ENCODE results near the gene ATP9B. TPM values are rescaled to one million over a fixed set of nuclear protein-coding genes. Genes with fewer than 3 reads are reported as not detected.

The ATP9B gene
- total RNA-seq, 1 donor from 2014 or later, result 12.6 TPM

GRCh38 chr18:79394534-79395307 lies 325.5 kb downstream of the ATP9B start:
- peaks cover 26% of the 10 kb centered on the region for H3K27me3 Mint-ChIP-seq (ENCODE audit: low read depth, unreplicated experiment)
- H3K27me3 ChIP-seq (ENCODE audit: insufficient read depth, low read length), result peaks cover 47% of the 10 kb centered on the region

DNA sequence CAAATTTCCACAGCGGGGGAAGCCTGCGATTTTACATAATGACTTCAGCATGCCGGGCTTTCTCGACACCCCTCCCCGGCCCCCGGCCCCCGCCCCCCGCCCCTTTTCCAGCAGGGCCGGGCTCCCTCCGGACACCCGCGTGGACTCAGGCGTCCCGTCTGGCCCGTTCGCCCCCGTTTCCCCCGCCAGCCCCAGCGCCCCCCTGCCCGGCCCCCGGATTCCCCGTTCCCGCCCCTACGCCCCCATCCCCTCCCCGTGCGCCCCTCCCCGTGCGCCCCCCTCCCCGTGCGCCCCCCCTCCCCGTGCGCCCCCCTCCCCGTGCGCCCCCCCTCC lies 326.1 kb downstream of the ATP9B start:
- no peak overlapping the region for H3K27ac ChIP-seq (ENCODE audit: low read depth, low read length)
- peaks cover 25% of the 10 kb centered on the region for H3K27me3 Mint-ChIP-seq (ENCODE audit: low read depth, unreplicated experiment)
- no peak overlapping the region for H3K27ac Mint-ChIP-seq (ENCODE audit: unreplicated experiment)
- H3K9ac ChIP-seq (ENCODE audit: low read length), result no peak overlapping the region
- no peaks in the 10 kb centered on the region for H3K79me2 ChIP-seq (ENCODE audit: insufficient read depth, low read length)
- peaks cover 2% of the 10 kb centered on the region for H3K4me1 Mint-ChIP-seq (ENCODE audit: low read depth, unreplicated experiment)
- FAIRE-seq (no peak), DNase-seq (ENCODE audit: low read depth) (no peak)
- peaks cover 10% of the 10 kb centered on the region for H3K4me1 ChIP-seq (ENCODE audit: insufficient read depth, low read length)
- H4K20me1 ChIP-seq (ENCODE audit: insufficient read depth, low read length), result no peaks in the 10 kb centered on the region
- H3K4me2 ChIP-seq (ENCODE audit: low read length), result peak overlapping the region; percentile 90
- H3K9me3 ChIP-seq (ENCODE audit: insufficient read depth, low read depth, low read length), result no peaks in the 10 kb centered on the region
- no peaks in the 10 kb centered on the region for H3K9me3 Mint-ChIP-seq (ENCODE audit: unreplicated experiment)
- no peak overlapping the region for H2AFZ ChIP-seq (ENCODE audit: low read depth, low read length)
- H3K27me3 ChIP-seq (ENCODE audit: insufficient read depth, low read length), result peaks cover 47% of the 10 kb centered on the region
- no peaks in the 10 kb centered on the region for H3K36me3 ChIP-seq (ENCODE audit: insufficient read depth, low read length)
- no peak for TF ChIP-seq EZH2 (IDR thresholded peaks at IDR 0.05; ENCODE audit: insufficient read depth, low read length)
- TF ChIP-seq, protein P1, sequence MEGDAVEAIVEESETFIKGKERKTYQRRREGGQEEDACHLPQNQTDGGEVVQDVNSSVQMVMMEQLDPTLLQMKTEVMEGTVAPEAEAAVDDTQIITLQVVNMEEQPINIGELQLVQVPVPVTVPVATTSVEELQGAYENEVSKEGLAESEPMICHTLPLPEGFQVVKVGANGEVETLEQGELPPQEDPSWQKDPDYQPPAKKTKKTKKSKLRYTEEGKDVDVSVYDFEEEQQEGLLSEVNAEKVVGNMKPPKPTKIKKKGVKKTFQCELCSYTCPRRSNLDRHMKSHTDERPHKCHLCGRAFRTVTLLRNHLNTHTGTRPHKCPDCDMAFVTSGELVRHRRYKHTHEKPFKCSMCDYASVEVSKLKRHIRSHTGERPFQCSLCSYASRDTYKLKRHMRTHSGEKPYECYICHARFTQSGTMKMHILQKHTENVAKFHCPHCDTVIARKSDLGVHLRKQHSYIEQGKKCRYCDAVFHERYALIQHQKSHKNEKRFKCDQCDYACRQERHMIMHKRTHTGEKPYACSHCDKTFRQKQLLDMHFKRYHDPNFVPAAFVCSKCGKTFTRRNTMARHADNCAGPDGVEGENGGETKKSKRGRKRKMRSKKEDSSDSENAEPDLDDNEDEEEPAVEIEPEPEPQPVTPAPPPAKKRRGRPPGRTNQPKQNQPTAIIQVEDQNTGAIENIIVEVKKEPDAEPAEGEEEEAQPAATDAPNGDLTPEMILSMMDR (IDR thresholded peaks at IDR 0.05; ENCODE audit: insufficient read depth, low read depth, low read length), result no peak
- peak overlapping the region; percentile 68 for H3K4me3 Mint-ChIP-seq (ENCODE audit: unreplicated experiment)
- no peak overlapping the region for H3K4me3 ChIP-seq (ENCODE audit: insufficient read depth, low read depth, low read length)
- H3K36me3 Mint-ChIP-seq (ENCODE audit: low read depth, unreplicated experiment), result no peaks in the 10 kb centered on the region

More at GRCh38 chr18:79394534-79395307, 325.5 kb downstream of the ATP9B start:
- Histone ChIP-seq H3K9me3 (ENCODE audit: insufficient read depth, low read depth, low read length) (no peaks in the 10 kb centered on the region), H2AFZ (ENCODE audit: low read depth, low read length) (peak overlapping the region; percentile 1), H3K9ac (ENCODE audit: low read length) (peak overlapping the region; percentile 44), H3K4me2 (ENCODE audit: low read length) (peak overlapping the region; percentile 90), H3K36me3 (ENCODE audit: insufficient read depth, low read length) (no peaks in the 10 kb centered on the region), H4K20me1 (ENCODE audit: insufficient read depth, low read length) (no peaks in the 10 kb centered on the region), H3K27ac (ENCODE audit: low read depth, low read length) (no peak overlapping the region), H3K79me2 (ENCODE audit: insufficient read depth, low read length) (no peaks in the 10 kb centered on the region), H3K4me1 (ENCODE audit: insufficient read depth, low read length) (peaks cover 10% of the 10 kb centered on the region), H3K4me3 (ENCODE audit: insufficient read depth, low read depth, low read length) (no peak overlapping the region)
- peak; percentile 36 for DNase-seq (ENCODE audit: low read depth)
- TF ChIP-seq, protein P1 (IDR thresholded peaks at IDR 0.05; ENCODE audit: insufficient read depth, low read depth, low read length), result no peak
- peak; percentile 76 for TF ChIP-seq EZH2 (IDR thresholded peaks at IDR 0.05; ENCODE audit: insufficient read depth, low read length)
- H3K9me3 Mint-ChIP-seq (ENCODE audit: unreplicated experiment), result no peaks in the 10 kb centered on the region
- H3K27ac Mint-ChIP-seq (ENCODE audit: unreplicated experiment), result no peak overlapping the region
- no peaks in the 10 kb centered on the region for H3K36me3 Mint-ChIP-seq (ENCODE audit: low read depth, unreplicated experiment)
- peak overlapping the region; percentile 68 for H3K4me3 Mint-ChIP-seq (ENCODE audit: unreplicated experiment)
- peaks cover 2% of the 10 kb centered on the region for H3K4me1 Mint-ChIP-seq (ENCODE audit: low read depth, unreplicated experiment)
- FAIRE-seq, result no peak

Data from astrocyte (in vitro differentiated cells and primary cell).